T-cell (primary cell): ENCODE results near the gene AMER2. TPM values are rescaled to one million over a fixed set of nuclear protein-coding genes. Genes with fewer than 3 reads are reported as not detected.

Experiments used
- ATAC-seq, 4 experiments: fragments of 200-7000 bp in 3 of 4; fragments of 150-1000 bp in 1 of 4; cut with Tn5 transposase; replicated peaks in 1 of 4; 1 replicate in 3 of 4; 2 replicates in 1 of 4; pipeline ENCODE4 v1.10.0; 2021; ENCODE audit warnings: moderate library complexity in 3 of 4, mild to moderate bottlenecking in 2 of 4, moderate number of reproducible peaks in 1 of 4
- CTCF ChIA-PET, 2 donors: fragments of 300-600 bp; sonication (Branson Sonifier 250); formaldehyde crosslinking; loops; one replicate each; lab custom pipeline; 2022; ENCODE audit warnings: antibody characterized with exemption in 2 of 2; lab: Charles Lee
- POLR2A ChIA-PET, 2 donors: fragments of 300-600 bp; sonication (Branson Sonifier 250); formaldehyde crosslinking; loops; one replicate each; lab custom pipeline; 2022; ENCODE audit warnings: antibody characterized with exemption in 2 of 2; lab: Charles Lee
- DNase-seq, 35 experiments: peaks; one replicate each; pipeline versions ENCODE4 v3.0.0 to v3.0.0-alpha.2; 2013 to 2023
- H3K27ac ChIP-seq: one replicate; pipeline ENCODE4 v1.5.1; 2013; ENCODE audit warnings: low read length
- H3K27me3 ChIP-seq, 2 experiments: replicated peaks in 1 of 2; 1 replicate in 1 of 2; 2 replicates in 1 of 2; pipeline versions ENCODE4 v1.6.1 to v1.7.0; 2013; ENCODE audit warnings: low read length in 1 of 2, mixed read lengths in 1 of 2; ENCODE audit not compliant: control insufficient read depth in 2 of 2, insufficient read depth in 2 of 2; ENCODE audit errors: extremely low read depth in 1 of 2
- H3K36me3 ChIP-seq, 2 donors: 1 replicate in 1 of 2; 2 replicates in 1 of 2; pipeline versions ENCODE4 v1.6.1 to v1.7.0; 2013; ENCODE audit warnings: low read length in 1 of 2; ENCODE audit not compliant: control insufficient read depth in 2 of 2, insufficient read depth in 1 of 2; ENCODE audit errors: extremely low read depth in 1 of 2
- H3K4me1 ChIP-seq, 2 experiments: 1 replicate in 1 of 2; 2 replicates in 1 of 2; pipeline versions ENCODE4 v1.6.1 to v1.7.0; 2013; ENCODE audit warnings: low read length in 2 of 2, mixed read lengths in 1 of 2; ENCODE audit not compliant: insufficient read depth in 2 of 2, control insufficient read depth in 1 of 2; ENCODE audit errors: extremely low read depth in 1 of 2
- H3K4me3 ChIP-seq, 2 donors: 1 replicate in 1 of 2; 2 replicates in 1 of 2; pipeline versions ENCODE4 v1.5.1 to v1.7.0; 2013; ENCODE audit warnings: mild to moderate bottlenecking in 2 of 2, low read length in 1 of 2, moderate library complexity in 1 of 2; ENCODE audit not compliant: control insufficient read depth in 1 of 2; ENCODE audit errors: extremely low read depth in 1 of 2
- H3K9me3 ChIP-seq: 2 replicates; pipeline ENCODE4 v1.7.0; 2013
- H3K27ac Mint-ChIP-seq, 2 donors: one replicate each; pipeline ENCODE4 v1.8.0; 2020 to 2021; ENCODE audit warnings: mild to moderate bottlenecking in 2 of 2, mixed read lengths in 2 of 2
- H3K27me3 Mint-ChIP-seq, 2 donors: one replicate each; pipeline ENCODE4 v1.8.0; 2021 to 2022; ENCODE audit warnings: mixed read lengths in 2 of 2
- H3K36me3 Mint-ChIP-seq: one replicate; pipeline ENCODE4 v1.8.0; 2021; ENCODE audit warnings: mixed read lengths
- H3K4me1 Mint-ChIP-seq, 3 donors: one replicate each; pipeline ENCODE4 v1.8.0; 2020 to 2022; ENCODE audit warnings: mixed read lengths in 3 of 3, mild to moderate bottlenecking in 1 of 3
- H3K4me3 Mint-ChIP-seq, 3 donors: one replicate each; pipeline ENCODE4 v1.8.0; 2020 to 2022; ENCODE audit warnings: mild to moderate bottlenecking in 3 of 3, mixed read lengths in 3 of 3, moderate library complexity in 3 of 3
- H3K9me3 Mint-ChIP-seq, 3 donors: one replicate each; pipeline ENCODE4 v1.8.0; 2020 to 2022; ENCODE audit warnings: mixed read lengths in 3 of 3
- WGBS: methylation state at CpG from one replicate; pipeline ENCODE4 v1.1.5; 2013; ENCODE audit warnings: missing lambda C conversion rate; ENCODE audit not compliant: insufficient coverage; 5-methylcytosine and 5-hydroxymethylcytosine counted together
- total RNA-seq, 35 experiments: library from RNA in 6 of 35; stranded (reverse) in 6 of 35; fragments of 120-200 nt in 1 of 35; gene quantifications; one replicate each; pipeline versions ENCODE4 v1.2.1 to v1.2.4 and lab custom pipeline; 2013 to 2026

Gene AMER2
- total RNA-seq, 5 donors from 2014 or later (not counting 1 experiment from before 2014, with no cell fraction given), result 0.03 TPM; not detected in 4

DNA sequence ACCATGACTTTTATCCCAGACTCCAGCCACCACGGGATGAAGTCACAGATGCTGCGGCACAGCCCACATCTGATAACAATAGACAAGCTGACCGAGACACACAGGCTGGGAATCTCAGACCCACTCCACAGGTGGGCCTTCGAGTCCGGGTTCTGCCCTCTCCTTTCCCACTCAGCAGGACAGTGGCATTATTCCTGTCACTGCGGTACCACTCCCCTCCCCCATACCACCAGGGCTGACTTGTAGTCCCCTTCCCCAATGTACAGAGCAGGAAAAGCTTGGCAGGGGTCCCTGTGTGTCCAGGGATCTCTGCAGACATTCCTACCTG is 179 bp upstream of the AMER2 start:
- Histone ChIP-seq H3K27me3 (peaks cover 2 to 53% of the 10 kb centered on the region in 2 experiments), H3K36me3 (no peaks in the 10 kb centered on the region), H3K9me3 (no peaks in the 10 kb centered on the region), H3K4me1 (peaks cover 0 to 10% of the 10 kb centered on the region in 2 experiments), H3K4me3 (no peak overlapping the region), H3K27ac (no peak overlapping the region)
- no peaks in the 10 kb centered on the region for H3K36me3 Mint-ChIP-seq
- ChIA-PET CTCF (no interaction called here), POLR2A (no interaction called here)
- peaks cover 11 to 17% (median 12%) of the 10 kb centered on the region in 3 donors for H3K4me1 Mint-ChIP-seq
- 52% methylated on average over 5 of the region's 6 CpGs for WGBS
- no peak for ATAC-seq
- peaks cover 67 to 74% of the 10 kb centered on the region in 2 donors for H3K27me3 Mint-ChIP-seq
- H3K4me3 Mint-ChIP-seq, result peak overlapping the region in 2 of 3 donors; percentile 37 to 61
- H3K9me3 Mint-ChIP-seq, result no peaks in the 10 kb centered on the region
- no peak for DNase-seq
- H3K27ac Mint-ChIP-seq, result no peak overlapping the region

DNA sequence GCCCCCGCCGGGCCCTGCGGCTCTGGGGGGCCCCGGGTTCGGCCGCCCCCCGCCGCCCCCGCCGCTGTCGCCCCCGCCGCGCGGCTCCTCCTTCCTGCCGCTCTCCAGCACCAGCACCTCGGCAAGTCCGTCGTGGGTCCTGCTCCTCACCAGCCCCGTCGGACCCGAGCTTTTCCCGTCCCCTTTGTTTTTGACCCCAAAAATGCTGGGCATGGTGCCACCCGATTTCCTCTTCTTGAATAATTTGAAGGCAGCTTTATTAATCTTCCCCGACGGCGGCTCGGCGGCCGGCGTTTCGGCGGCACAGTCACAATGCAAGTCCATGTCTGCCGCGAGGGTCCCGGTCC is 945 bp downstream of the AMER2 start:
- Histone ChIP-seq H3K36me3 (no peaks in the 10 kb centered on the region), H3K9me3 (no peaks in the 10 kb centered on the region), H3K4me1 (peaks cover 0 to 10% of the 10 kb centered on the region in 2 experiments), H3K4me3 (peak overlapping the region in 1 of 2 donors; percentile 10), H3K27ac (no peak overlapping the region), H3K27me3 (peaks cover 7 to 44% of the 10 kb centered on the region in 2 experiments)
- Mint-ChIP-seq H3K4me1 (peaks cover 11 to 17% (median 12%) of the 10 kb centered on the region in 3 donors), H3K9me3 (no peaks in the 10 kb centered on the region), H3K4me3 (peak overlapping the region; percentile 37 to 62 (median 61)), H3K36me3 (no peaks in the 10 kb centered on the region), H3K27ac (no peak overlapping the region), H3K27me3 (peaks cover 57 to 65% of the 10 kb centered on the region in 2 donors)
- ChIA-PET POLR2A (no interaction called here), CTCF (no interaction called here)
- 2% methylated on average over 30 of the region's 36 CpGs for WGBS
- peak in 1 of 4 experiments; percentile 19 for ATAC-seq
- DNase-seq, result no peak

DNA sequence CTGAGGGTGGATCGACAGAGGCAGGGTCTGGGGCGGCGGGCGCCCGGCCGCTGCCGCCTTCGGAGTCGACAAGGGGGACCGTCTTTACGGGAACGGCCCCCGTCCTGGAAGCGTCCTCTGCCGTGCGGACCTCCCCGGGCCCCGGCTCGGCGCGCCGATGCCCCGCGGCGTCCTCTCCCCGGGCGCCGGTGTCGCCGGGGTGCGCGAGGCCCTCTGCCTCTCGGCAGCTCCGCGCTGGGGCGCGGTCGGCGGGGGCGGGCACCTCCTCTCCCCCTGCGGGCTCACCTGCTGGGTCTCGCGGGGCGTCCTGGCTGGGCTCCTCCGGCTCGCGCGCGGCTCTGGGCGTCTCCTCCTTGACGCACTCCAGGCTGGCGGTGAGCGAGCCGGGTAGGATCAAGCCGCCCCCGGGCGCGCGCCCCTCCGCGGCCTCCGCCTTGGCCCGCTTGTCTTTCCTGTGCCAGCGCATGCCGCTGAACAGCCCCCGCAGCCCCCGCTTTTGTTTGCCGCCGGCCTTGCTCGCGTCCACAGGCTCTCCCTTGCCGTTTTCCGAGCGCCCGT is 1.5 kb downstream of the AMER2 start:
- H3K9me3 ChIP-seq, result no peaks in the 10 kb centered on the region
- peaks cover 9 to 39% of the 10 kb centered on the region in 2 experiments for H3K27me3 ChIP-seq
- Mint-ChIP-seq H3K4me3 (peak overlapping the region in 2 of 3 donors; percentile 34 to 61), H3K9me3 (no peaks in the 10 kb centered on the region), H3K36me3 (no peaks in the 10 kb centered on the region), H3K27me3 (peaks cover 57 to 62% of the 10 kb centered on the region in 2 donors), H3K4me1 (peaks cover 11 to 17% (median 12%) of the 10 kb centered on the region in 3 donors), H3K27ac (no peak overlapping the region)
- no peak overlapping the region for H3K4me3 ChIP-seq
- no peaks in the 10 kb centered on the region for H3K36me3 ChIP-seq
- ChIA-PET POLR2A (no interaction called here), CTCF (no interaction called here)
- ATAC-seq (peak in 2 of 4 experiments; percentile 23 to 59), DNase-seq (peak in 1 of 35 experiments; percentile 5)
- 8% methylated on average over 75 of the region's 75 CpGs for WGBS
- H3K4me1 ChIP-seq, result peaks cover 0 to 10% of the 10 kb centered on the region in 2 experiments
- no peak overlapping the region for H3K27ac ChIP-seq

DNA sequence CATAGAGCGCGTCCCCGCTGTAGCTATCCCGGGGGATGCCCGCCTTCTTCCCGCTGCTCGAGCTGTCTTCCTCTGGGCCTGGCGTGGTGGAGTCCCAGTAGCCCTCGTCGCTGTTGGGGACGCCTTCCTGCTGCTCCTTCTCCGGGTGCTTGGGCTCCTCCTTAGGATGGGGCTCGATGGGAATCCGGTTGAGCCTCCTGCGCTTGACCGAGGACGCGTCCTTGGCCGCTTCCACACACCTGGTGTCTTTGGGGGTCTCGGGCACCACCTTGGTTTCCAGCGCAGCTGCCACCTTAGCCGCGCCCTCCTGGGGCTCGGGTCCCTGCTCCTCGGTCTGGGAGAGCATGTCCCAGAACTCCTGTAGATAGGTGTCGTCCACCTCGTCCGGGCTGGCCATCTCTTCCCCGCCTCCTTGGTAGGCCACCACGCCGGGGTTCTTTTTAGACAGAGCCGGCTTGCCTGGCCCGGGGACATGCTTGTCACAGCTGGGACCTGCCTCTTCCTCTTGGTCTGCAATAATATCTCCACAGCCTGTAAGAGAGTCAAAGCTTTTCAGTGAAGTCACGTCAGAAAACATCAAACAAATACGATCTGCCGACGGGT is 2.0 kb downstream of the AMER2 start:
- CTCF ChIA-PET, result no interaction called here
- ATAC-seq (no peak), DNase-seq (no peak)
- Histone ChIP-seq H3K4me1 (peaks cover 0 to 10% of the 10 kb centered on the region in 2 experiments), H3K4me3 (no peak overlapping the region), H3K36me3 (no peaks in the 10 kb centered on the region), H3K9me3 (no peaks in the 10 kb centered on the region), H3K27me3 (peaks cover 9 to 34% of the 10 kb centered on the region in 2 experiments), H3K27ac (no peak overlapping the region)
- Mint-ChIP-seq H3K4me3 (peak overlapping the region in 2 of 3 donors; percentile 34 to 35), H3K27me3 (peaks cover 58 to 62% of the 10 kb centered on the region in 2 donors), H3K9me3 (no peaks in the 10 kb centered on the region), H3K36me3 (no peaks in the 10 kb centered on the region), H3K27ac (no peak overlapping the region), H3K4me1 (peaks cover 11 to 17% (median 12%) of the 10 kb centered on the region in 3 donors)
- WGBS, result 80% methylated on average over 37 of the region's 37 CpGs
- POLR2A ChIA-PET, result no interaction called here

DNA sequence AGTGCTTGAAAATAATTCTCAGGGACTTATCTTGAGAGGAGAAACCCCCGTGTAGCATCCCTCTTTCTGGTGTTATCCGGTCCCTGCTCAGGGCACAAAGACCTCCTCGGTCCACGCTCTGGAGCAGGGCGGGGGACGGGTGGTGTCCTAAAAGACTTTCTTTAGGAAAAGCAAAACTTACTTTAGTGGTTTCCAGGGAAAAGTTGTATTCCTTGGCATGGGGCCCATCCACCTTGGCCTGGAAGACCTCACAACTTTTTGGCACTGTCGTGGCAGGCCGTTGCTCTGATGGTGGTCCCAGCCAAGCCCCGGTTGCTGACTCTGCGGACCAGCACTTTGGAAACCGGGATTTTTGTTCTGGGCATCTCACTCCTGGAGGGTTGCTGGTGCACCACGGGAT is 2.7 kb downstream of the AMER2 start:
- POLR2A ChIA-PET, result no interaction called here
- ATAC-seq, result no peak
- peaks cover 9 to 30% of the 10 kb centered on the region in 2 experiments for H3K27me3 ChIP-seq

DNA sequence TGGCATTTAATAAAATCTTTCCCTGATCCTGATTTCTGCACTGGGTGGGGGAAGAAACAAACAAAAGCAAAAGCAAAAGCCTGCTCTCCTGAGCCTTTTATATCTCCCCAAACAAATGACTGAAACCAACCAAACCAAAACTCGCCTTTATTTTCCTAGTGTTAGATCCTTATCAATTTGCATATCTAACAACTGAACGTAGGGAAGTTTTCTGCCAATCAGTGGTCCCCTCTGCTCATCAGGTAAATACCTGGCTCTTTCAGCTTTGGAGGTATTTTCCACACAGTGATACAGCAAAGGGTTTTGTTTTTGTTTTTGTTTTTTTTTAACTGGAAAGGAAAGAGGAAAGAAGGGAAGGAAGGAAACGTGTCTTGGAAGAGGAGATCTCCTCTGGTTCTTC is 3.3 kb downstream of the AMER2 start:
- peaks cover 11 to 17% (median 12%) of the 10 kb centered on the region in 3 donors for H3K4me1 Mint-ChIP-seq
- no peak overlapping the region for H3K4me3 ChIP-seq
- H3K27me3 ChIP-seq, result peaks cover 9 to 30% of the 10 kb centered on the region in 2 experiments
- H3K27ac ChIP-seq, result no peak overlapping the region
- peaks cover 54% of the 10 kb centered on the region in 2 donors for H3K27me3 Mint-ChIP-seq
- no peaks in the 10 kb centered on the region for H3K36me3 Mint-ChIP-seq
- DNase-seq (no peak), ATAC-seq (no peak)
- ChIA-PET CTCF (no interaction called here), POLR2A (no interaction called here)
- no peaks in the 10 kb centered on the region for H3K9me3 ChIP-seq
- no peaks in the 10 kb centered on the region for H3K36me3 ChIP-seq
- H3K9me3 Mint-ChIP-seq, result no peaks in the 10 kb centered on the region
- peaks cover 0 to 10% of the 10 kb centered on the region in 2 experiments for H3K4me1 ChIP-seq
- H3K27ac Mint-ChIP-seq, result no peak overlapping the region
- WGBS, result no CpG with 5 or more reads among the region's 3 CpGs
- no peak overlapping the region for H3K4me3 Mint-ChIP-seq

More for the DNA sequence above, 2.7 kb downstream of the AMER2 start:
- H3K27ac Mint-ChIP-seq, result no peak overlapping the region
- WGBS, result 83% methylated on average over 5 of the region's 12 CpGs
- Histone ChIP-seq H3K4me1 (peaks cover 0 to 10% of the 10 kb centered on the region in 2 experiments), H3K36me3 (no peaks in the 10 kb centered on the region), H3K4me3 (no peak overlapping the region), H3K27ac (no peak overlapping the region), H3K9me3 (no peaks in the 10 kb centered on the region)
- CTCF ChIA-PET, result no interaction called here
- H3K4me3 Mint-ChIP-seq, result no peak overlapping the region
- no peak for DNase-seq
- H3K27me3 Mint-ChIP-seq, result peaks cover 55 to 57% of the 10 kb centered on the region in 2 donors
- H3K4me1 Mint-ChIP-seq, result peaks cover 11 to 17% (median 12%) of the 10 kb centered on the region in 3 donors
- no peaks in the 10 kb centered on the region for H3K36me3 Mint-ChIP-seq
- H3K9me3 Mint-ChIP-seq, result no peaks in the 10 kb centered on the region
